ENCODE data around the gene PFKL.
A peak's percentile ranks its signal among the peaks of the same experiment; 100 is the strongest.
"Not testable (repeated sequence)": the region's sequence is repeated elsewhere in the genome, so short reads cannot be mapped to it uniquely, and the experiment has no call there.

PFKL gene

DNA sequence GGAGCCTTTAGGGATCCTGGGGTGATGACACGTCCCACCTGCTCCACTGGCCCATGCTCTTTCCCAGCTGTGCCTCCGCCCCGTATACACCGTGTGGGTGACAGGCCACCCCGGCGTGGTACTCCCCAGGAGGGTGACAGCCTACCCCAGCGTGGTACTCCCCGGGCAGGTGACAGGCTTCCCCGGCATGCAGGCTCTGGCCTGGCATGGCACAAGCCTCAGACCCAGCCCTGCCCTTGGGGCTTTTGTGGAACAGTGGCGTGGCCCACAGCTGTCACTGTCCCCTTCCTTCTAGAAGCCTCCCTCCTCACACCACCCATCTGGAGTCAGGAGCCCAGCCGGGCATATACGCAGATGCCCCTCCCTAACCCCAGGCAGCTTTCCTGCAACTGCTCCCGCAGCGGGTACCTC lies 4.7 kb upstream of the PFKL start:
- no peak for DNase-seq

DNA sequence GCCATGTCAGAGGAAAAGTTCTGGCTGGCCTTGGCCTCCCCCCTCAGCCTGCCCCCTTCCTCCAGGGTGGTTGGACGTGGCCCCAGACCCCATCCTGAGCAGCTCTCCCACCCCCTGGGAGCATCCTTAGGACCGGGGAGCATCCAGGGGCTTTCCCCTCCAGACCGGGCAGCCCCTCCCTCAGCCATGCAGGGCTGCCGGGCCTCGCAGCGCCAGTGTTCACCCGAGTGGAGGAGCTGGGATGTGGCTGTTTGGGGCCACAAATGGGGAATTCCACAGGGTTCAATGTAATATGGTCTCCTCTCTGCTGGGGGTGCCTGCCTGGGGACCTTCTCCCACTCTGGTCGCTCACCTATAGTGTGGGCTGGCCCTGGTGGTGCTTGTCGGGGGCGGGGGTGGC lies 4.2 kb upstream of the PFKL start:
- no peak for DNase-seq

- DNase-seq, result no peak
Measured at GRCh38 chr21:44296103-44296519, 3.7 kb upstream of the PFKL start.

- DNase-seq, result no peak
Measured at GRCh38 chr21:44296916-44297315, 2.9 kb upstream of the PFKL start.

GRCh38 chr21:44297525-44298290 lies 2.1 kb upstream of the PFKL start:
- DNase-seq, result peak; percentile 80 to 82

DNA sequence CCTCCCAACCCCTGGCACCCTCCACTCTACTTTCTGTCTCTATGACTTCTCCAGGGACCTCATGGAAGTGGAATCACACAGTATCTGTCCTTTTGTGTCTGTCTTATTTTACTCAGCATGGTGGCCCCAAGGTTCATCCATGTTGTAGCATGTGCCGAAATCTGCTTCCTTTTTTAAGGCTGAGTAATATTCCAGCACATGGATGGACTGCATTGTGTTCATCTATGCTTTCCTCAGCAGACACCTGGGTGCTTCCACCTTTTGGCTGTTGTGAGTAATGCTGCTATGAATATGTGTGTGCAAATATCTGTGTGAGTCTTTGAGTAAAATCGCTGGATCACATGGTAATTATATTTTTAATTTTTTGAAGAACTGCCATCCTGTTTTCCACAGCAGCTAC lies 1.6 kb upstream of the PFKL start:
- DNase-seq, result peak in 1 of 2 donors; percentile 22

- peak in 1 of 2 donors; percentile 18 for DNase-seq
Measured at GRCh38 chr21:44299085-44299457, 782 bp upstream of the PFKL start.

GRCh38 chr21:44300262-44300959 lies 558 bp downstream of the PFKL start:
- DNase-seq, result peak; percentile 59 to 64

- no peak for DNase-seq
Measured at GRCh38 chr21:44301141-44301540, 1.3 kb downstream of the PFKL start.

GRCh38 chr21:44301961-44302406 lies 2.1 kb downstream of the PFKL start:
- no peak for DNase-seq

DNA sequence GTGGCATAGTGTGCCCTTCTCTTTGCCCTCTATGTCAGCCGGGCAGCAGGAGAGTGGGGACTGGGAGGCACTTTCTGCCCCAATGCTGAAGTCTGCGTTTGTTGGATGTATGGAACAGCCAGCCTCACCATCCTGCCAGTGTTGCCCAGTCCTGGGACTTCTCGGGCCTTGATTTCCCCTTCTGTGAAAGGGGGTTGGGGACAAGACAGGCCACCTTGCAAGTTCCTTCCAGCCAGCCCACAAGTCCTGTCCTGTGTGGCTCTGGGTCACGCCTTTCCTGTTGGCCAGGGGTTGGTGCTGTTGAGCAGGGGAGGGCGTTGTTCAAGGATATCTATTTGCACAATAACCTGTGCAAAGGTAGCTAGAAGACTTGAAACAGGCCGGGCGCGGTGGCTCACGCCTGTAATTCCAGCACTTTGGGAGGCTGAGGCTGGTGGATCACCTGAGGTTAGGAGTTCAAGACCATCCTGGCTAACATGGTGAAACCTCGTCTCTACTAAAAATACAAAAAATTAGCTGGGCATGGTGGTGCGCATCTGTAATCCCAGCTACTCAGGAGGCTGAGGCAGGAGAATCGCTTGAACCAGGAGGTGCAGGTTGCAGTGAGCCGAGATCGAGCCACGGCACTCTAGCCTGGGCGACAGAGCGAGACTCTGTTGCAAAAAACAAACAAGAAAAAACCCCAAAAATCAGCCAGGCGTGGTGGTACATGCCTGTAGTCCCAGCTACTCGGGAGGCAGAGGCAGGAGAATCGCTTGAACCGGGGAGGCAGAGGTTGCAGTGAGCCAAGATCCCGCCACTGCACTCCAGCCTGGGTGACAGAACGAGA lies 2.9 kb downstream of the PFKL start:
- DNase-seq, result not testable (repeated sequence)

DNA sequence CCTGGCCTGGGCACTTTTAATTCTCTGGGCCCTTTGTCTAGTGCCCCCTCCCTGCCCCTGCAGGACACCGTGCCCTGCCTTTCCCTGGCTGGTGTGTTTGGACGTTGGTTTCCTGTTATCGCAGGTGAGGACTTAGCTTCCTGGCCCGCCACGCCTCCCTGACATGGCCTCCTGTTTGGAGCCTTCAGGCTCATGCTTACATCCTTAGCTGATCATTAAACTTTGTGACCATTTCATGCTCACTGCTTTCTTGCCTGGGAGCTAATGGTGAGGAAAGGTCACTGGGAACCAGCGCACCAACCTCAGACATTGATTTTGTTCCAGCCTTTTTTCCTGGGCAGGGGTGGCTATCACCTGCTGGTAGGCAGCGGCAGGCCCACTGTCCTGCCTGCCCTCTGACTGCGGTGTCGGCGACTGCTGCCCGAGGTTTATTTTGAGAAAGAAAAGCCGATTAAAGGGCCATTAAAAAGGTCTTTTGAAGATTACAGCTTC lies 3.7 kb downstream of the PFKL start:
- no peak for DNase-seq

- no peak for DNase-seq
Measured at GRCh38 chr21:44304011-44304616, 4.3 kb downstream of the PFKL start.

- peak; percentile 29 to 54 for DNase-seq
Measured at GRCh38 chr21:44304877-44305293, 5.0 kb downstream of the PFKL start.

DNA sequence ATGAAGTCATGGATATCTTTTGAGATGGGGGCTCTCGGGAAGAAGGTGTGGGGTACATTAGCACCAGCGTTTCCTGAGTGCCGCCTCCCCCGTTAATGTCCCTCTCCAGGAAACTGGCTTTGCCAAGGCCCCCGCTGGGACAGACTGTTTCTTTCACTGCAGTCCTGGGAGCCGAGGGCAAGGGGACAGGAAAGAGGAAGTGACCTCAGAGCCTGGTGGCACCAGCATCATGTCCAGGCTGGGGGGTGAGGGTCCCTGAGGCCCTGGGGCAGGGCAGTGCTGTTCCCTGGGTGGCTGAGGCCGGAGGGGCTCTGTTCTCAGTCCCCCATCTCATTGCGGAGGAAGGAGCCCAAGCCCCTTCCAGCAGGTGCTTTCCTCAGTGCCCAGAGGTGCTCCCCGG lies 5.8 kb downstream of the PFKL start:
- DNase-seq, result no peak

DNA sequence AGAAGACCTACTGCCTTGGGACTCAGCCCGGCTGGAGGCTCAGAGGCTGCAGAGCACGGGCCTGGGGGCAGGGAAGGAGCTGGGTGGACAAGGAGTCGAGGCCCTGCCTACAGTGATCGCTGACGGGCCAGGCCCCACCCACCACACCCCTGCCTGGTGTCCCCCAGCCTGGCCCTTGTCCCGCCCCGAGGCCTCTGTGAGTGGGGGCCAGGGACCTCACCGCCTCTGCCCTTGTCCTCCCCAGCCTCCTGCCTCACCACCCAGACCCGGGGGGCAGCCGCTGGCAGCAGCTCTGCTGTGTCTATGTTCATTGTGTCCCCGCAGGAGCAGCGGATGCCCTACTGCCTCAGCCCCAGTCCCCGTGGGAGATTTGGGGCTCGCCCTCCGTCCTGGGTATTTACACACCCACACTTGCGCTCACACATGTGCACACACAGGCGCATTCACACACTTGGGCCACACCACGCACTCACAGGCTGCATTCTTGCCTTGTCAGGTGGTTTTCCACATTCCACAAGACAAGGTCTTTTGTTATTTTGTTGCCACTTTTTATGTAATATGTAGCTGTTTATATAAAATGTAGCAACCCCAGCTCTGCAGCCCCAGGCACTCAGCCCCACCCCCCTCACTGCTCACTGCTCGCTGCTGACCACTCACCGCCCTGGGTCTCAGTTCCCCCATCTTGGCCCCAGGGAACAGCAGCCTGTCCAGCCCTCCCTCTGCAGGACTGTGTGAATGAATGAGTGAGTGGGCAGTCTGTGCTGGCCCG lies 7.3 kb downstream of the PFKL start:
- DNase-seq, result no peak

GRCh38 chr21:44310628-44311507 lies 11.0 kb downstream of the PFKL start:
- DNase-seq, result no peak

DNA sequence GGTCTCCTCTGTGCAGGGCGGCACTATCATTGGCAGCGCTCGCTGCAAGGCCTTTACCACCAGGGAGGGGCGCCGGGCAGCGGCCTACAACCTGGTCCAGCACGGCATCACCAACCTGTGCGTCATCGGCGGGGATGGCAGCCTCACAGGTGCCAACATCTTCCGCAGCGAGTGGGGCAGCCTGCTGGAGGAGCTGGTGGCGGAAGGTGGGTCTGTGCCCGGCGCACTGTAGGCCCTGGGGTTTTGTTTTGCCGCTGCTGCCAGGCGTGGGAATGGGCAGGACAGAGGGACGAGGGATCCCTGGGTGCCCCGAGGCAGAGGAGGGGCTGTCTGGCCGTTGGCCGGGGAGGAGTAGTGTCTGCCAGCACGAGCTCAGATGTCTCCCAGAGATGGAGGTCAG lies 12.2 kb downstream of the PFKL start:
- DNase-seq, result no peak

- DNase-seq, result no peak
Measured at GRCh38 chr21:44312716-44313115, 12.9 kb downstream of the PFKL start.

DNA sequence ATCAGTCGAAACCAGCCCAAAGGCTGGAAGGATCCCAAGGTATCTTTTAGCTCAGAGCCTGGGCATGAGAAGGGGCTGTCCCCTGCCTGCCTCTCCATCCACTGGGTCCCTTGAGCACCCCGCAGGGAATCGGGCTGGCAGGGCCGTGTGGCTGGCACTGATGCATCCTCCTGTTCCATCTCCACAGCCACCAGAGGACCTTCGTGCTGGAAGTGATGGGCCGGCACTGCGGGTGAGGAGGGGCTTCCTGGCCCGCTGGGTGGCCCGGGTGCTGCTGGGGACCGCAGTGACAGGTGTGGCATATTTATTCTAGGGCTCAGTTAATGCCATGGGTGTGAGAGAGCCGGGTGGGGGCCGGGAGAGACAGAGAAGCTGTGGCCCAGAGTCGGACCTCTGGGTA lies 13.6 kb downstream of the PFKL start:
- DNase-seq, result no peak

DNA sequence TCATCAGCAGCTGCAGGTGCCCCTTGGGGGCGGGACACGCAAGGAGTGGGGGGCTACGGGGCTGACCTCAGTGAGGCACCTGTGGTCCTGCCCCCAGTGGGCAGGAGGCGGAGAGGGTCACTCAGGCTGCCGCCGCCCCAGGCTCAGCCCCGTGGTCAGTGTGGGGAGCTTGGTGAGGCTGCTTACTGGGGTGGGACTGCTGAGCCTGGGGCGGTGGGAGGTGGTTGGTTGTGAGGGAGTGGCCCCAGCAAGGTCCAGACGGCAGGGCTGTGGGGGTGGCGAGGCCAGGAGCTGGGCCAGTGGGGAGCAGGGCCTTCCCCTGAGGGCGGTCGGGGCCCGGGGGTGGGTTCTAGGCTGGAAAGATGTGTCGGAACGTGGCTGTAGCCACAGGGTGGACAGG lies 14.3 kb downstream of the PFKL start:
- no peak for DNase-seq
